IMR-90 (cell line): ENCODE results near the gene CCDC92. TPM values are rescaled to one million over a fixed set of nuclear protein-coding genes. Genes with fewer than 3 reads are reported as not detected.

Source experiments
- ATAC-seq: fragments of 200-7000 bp; cut with Tn5 transposase; 2 replicates; pipeline ENCODE4 v1.9.1; 2020; ENCODE audit warnings: low read depth, mild to moderate bottlenecking, moderate library complexity
- BruUV-seq: library from RNA; stranded (reverse); fragments of 400-500 nt; replicated peaks from 2 replicates; lab custom pipeline; 2021; lab: Mats Ljungman, UMichigan
- CTCF ChIA-PET: fragments of 300-600 bp; formaldehyde crosslinking; extraction: SDS; loops from one replicate; lab custom pipeline; 2021; ENCODE audit warnings: antibody characterized with exemption; lab: Yijun Ruan, JAX
- POLR2A ChIA-PET: fragments of 300-600 bp; sonication (Branson Sonifier 250); formaldehyde crosslinking; loops from one replicate; lab custom pipeline; 2022; ENCODE audit warnings: antibody characterized with exemption; ENCODE audit not compliant: unreplicated experiment; lab: Charles Lee
- DNase-seq: peaks from one replicate; pipeline ENCODE4 v3.0.0; 2013
- H2AFZ ChIP-seq: replicated peaks from 2 replicates; pipeline ENCODE3; 2013; ENCODE audit warnings: low read length, mild to moderate bottlenecking; ENCODE audit not compliant: poor library complexity
- H2AK5ac ChIP-seq: 2 replicates; pipeline ENCODE4 v1.6.1; 2013; ENCODE audit warnings: low read depth, low read length, inconsistent platforms
- H2AK9ac ChIP-seq: replicated peaks from 2 replicates; pipeline ENCODE3; 2013; ENCODE audit warnings: mild to moderate bottlenecking, low read depth, low read length, moderate library complexity; ENCODE audit not compliant: poor library complexity
- H2BK120ac ChIP-seq: 2 replicates; pipeline ENCODE4 v1.6.1; 2013; ENCODE audit warnings: low read depth, low read length, inconsistent platforms
- H2BK15ac ChIP-seq: 3 replicates; pipeline ENCODE4 v1.6.1; 2013; ENCODE audit warnings: low read depth, low read length, inconsistent platforms
- H2BK20ac ChIP-seq: 2 replicates; pipeline ENCODE4 v1.6.1; 2013; ENCODE audit warnings: low read depth, mild to moderate bottlenecking, inconsistent platforms, low read length, moderate library complexity
- H2BK5ac ChIP-seq: 2 replicates; pipeline ENCODE4 v1.6.1; 2013; ENCODE audit warnings: mild to moderate bottlenecking, low read depth, low read length, inconsistent platforms; ENCODE audit not compliant: poor library complexity, severe bottlenecking
- H3K14ac ChIP-seq: replicated peaks from 2 replicates; pipeline ENCODE4 v1.6.1; 2013; ENCODE audit warnings: low read depth, low read length, inconsistent platforms
- H3K18ac ChIP-seq: 2 replicates; pipeline ENCODE4 v1.6.1; 2013; ENCODE audit warnings: low read depth, low read length, control low read depth
- H3K23ac ChIP-seq: 2 replicates; pipeline ENCODE4 v1.6.1; 2013; ENCODE audit warnings: low read depth, low read length, inconsistent platforms
- H3K27ac ChIP-seq: 2 replicates; pipeline ENCODE4 v1.5.1; 2013; ENCODE audit warnings: mild to moderate bottlenecking, control low read depth, low read length; ENCODE audit not compliant: insufficient read depth
- H3K27me3 ChIP-seq: 2 replicates; pipeline ENCODE4 v1.6.1; 2013; ENCODE audit warnings: low read length; ENCODE audit not compliant: control insufficient read depth, insufficient read depth
- H3K36me3 ChIP-seq: 2 replicates; pipeline ENCODE4 v1.6.1; 2013; ENCODE audit warnings: low read length, mixed read lengths; ENCODE audit not compliant: control insufficient read depth, insufficient read depth
- H3K4ac ChIP-seq: 2 replicates; pipeline ENCODE4 v1.6.1; 2013; ENCODE audit warnings: low read depth, low read length, inconsistent platforms
- H3K4me1 ChIP-seq: 2 replicates; pipeline ENCODE4 v1.6.1; 2013; ENCODE audit warnings: low read length, mixed read lengths; ENCODE audit not compliant: control insufficient read depth, insufficient read depth
- H3K4me2 ChIP-seq: 2 replicates; pipeline ENCODE4 v1.6.1; 2013; ENCODE audit warnings: low read depth, mild to moderate bottlenecking, control low read depth, low read length, moderate library complexity
- H3K4me3 ChIP-seq: 2 replicates; pipeline ENCODE4 v1.5.1; 2013; ENCODE audit warnings: low read depth, mild to moderate bottlenecking, control low read depth, low read length, moderate library complexity; ENCODE audit not compliant: insufficient read depth
- H3K56ac ChIP-seq: 2 replicates; pipeline ENCODE4 v1.6.1; 2013; ENCODE audit warnings: low read length, inconsistent platforms; ENCODE audit not compliant: insufficient read depth; ENCODE audit errors: extremely low read depth
- H3K79me1 ChIP-seq, 2 experiments: 2 replicates each; pipeline ENCODE4 v1.6.1; 2013; ENCODE audit warnings: low read length in 2 of 2, inconsistent platforms in 1 of 2, low read depth in 1 of 2
- H3K9ac ChIP-seq: 2 replicates; pipeline ENCODE4 v1.6.1; 2013; ENCODE audit warnings: low read depth, low read length, control low read depth
- H3K9me1 ChIP-seq: 2 replicates; pipeline ENCODE4 v1.6.1; 2013; ENCODE audit warnings: low read length, inconsistent platforms; ENCODE audit not compliant: insufficient read depth
- H3K9me3 ChIP-seq: 2 replicates; pipeline ENCODE4 v1.6.1; 2013; ENCODE audit warnings: low read length; ENCODE audit not compliant: control insufficient read depth, insufficient read depth
- H4K20me1 ChIP-seq: 2 replicates; pipeline ENCODE4 v1.6.1; 2013; ENCODE audit warnings: low read length, inconsistent platforms; ENCODE audit not compliant: insufficient read depth
- H4K5ac ChIP-seq: 2 replicates; pipeline ENCODE4 v1.6.1; 2013; ENCODE audit warnings: mild to moderate bottlenecking, low read depth, low read length, control low read depth
- H4K8ac ChIP-seq, 2 experiments: 2 replicates each; pipeline ENCODE4 v1.6.1; 2013; ENCODE audit warnings: low read depth in 2 of 2, low read length in 2 of 2, control low read depth in 1 of 2, inconsistent platforms in 1 of 2
- H4K91ac ChIP-seq: 2 replicates; pipeline ENCODE4 v1.6.1; 2013; ENCODE audit warnings: low read depth, low read length, inconsistent platforms; ENCODE audit not compliant: insufficient read depth
- BHLHE40 ChIP-seq: fragments of 150-350 bp; IDR thresholded peaks from 2 replicates; pipeline ENCODE4 v1.6.1; 2016; ENCODE audit warnings: mild to moderate bottlenecking, low read depth, low read length
- CEBPB ChIP-seq: IDR thresholded peaks from 2 replicates; pipeline ENCODE4 v1.6.1; 2012; ENCODE audit warnings: low read depth, low read length, improper control_type of control experiment
- MAZ ChIP-seq: IDR thresholded peaks from 2 replicates; pipeline ENCODE4 v1.6.1; 2012; ENCODE audit warnings: low read depth, mild to moderate bottlenecking, low read length, improper control_type of control experiment, moderate library complexity, borderline replicate concordance
- USF2 ChIP-seq: fragments of 150-350 bp; IDR thresholded peaks from 2 replicates; pipeline ENCODE4 v1.6.1; 2017; ENCODE audit warnings: mild to moderate bottlenecking, antibody characterized with exemption, low read length, low read depth
- WGBS, 2 experiments: methylation state at CpG; one replicate each; pipeline versions ENCODE4 v1.1.5 to v1.1.7; 2013; ENCODE audit warnings: missing lambda C conversion rate in 2 of 2; ENCODE audit not compliant: insufficient read length in 1 of 2; ENCODE audit errors: extremely low coverage in 2 of 2; 5-methylcytosine and 5-hydroxymethylcytosine counted together
- dilution Hi-C: fragments of 300-500 bp; cut with HindIII; formaldehyde crosslinking; loops from one replicate; pipeline ENCODE4 v1.14.3; 2018; ENCODE audit warnings: low sequenced_read_pairs; ENCODE audit not compliant: unreplicated experiment
- in situ Hi-C: fragments of 300-500 bp; cut with MboI; formaldehyde crosslinking; loops from 3 replicates; pipeline ENCODE4 v1.14.3; 2019; ENCODE audit warnings: low sequenced_read_pairs, inconsistent platforms, mixed read lengths
- intact Hi-C: fragments of 100-400 bp; cut with micrococcal nuclease; formaldehyde crosslinking; loops from 2 replicates; pipeline ENCODE4 v1.10.0; 2022
- polyA plus RNA-seq, 3 experiments: library from polyadenylated mRNA; depleted of rRNA; stranded (reverse); fragments of >200 nt; gene quantifications; 2 replicates each; pipeline ENCODE4 v1.2.3, GENCODE V29; 2012; ENCODE audit warnings: low replicate concordance in 1 of 3
- total RNA-seq: library from RNA; depleted of rRNA; stranded (reverse); fragments of >200 nt; gene quantifications from 2 replicates; pipeline ENCODE4 v1.2.3, GENCODE V29; 2012

The CCDC92 gene
- total and polyA plus RNA-seq, 2 of the 4 experiments (the other 2 are of a cell fraction): 5.7 to 55.5 TPM

GRCh38 chr12:123902821-123903220, 69.8 kb downstream of the CCDC92 start (continued):
- TF ChIP-seq MAZ (no peak), CEBPB (no peak), BHLHE40 (no peak)

- Histone ChIP-seq H3K4me2 (no peak overlapping the region), H3K79me1 (no peaks in the 10 kb centered on the region), H2BK5ac (no peak overlapping the region), H3K4ac (no peak overlapping the region), H4K8ac (no peak overlapping the region), H2AK5ac (no peak overlapping the region), H2BK120ac (no peak overlapping the region), H4K91ac (no peak overlapping the region), H3K9ac (no peak overlapping the region), H3K4me1 (peaks cover 5% of the 10 kb centered on the region), H3K23ac (no peak overlapping the region), H2BK20ac (no peak overlapping the region), H2AFZ (peak overlapping the region; percentile 85), H3K4me3 (no peak overlapping the region), H3K27me3 (no peaks in the 10 kb centered on the region; the same call in 1 of the 2 replicates), H3K27ac (no peak overlapping the region), H3K14ac (no peak overlapping the region), H2AK9ac (peak overlapping the region; percentile 38), H4K5ac (no peak overlapping the region), H2BK15ac (no peak overlapping the region), H3K36me3 (no peaks in the 10 kb centered on the region), H4K20me1 (no peaks in the 10 kb centered on the region), H3K9me3 (no peaks in the 10 kb centered on the region), H3K18ac (no peak overlapping the region), H3K9me1 (no peaks in the 10 kb centered on the region; the same call in 1 of the 2 replicates), H3K56ac (no peak overlapping the region)
- in situ Hi-C loops: loop anchor here (5.0 kb wide), 1 partner anchor 76 kb away; no protein-coding TSS in a partner anchor
- ChIA-PET POLR2A (no interaction called here), CTCF (no interaction called here)
- dilution Hi-C loops: no loop called here
- ATAC-seq (peak; percentile 78), DNase-seq (peak; percentile 44)
- intact Hi-C loops: no loop called here
- BruUV-seq: no TSS peak
- WGBS, 2 experiments: 28% methylated on average over 5 of the region's 9 CpGs; no CpG with 5 or more reads in 1 of the 2 experiments
- TF ChIP-seq USF2: peak; percentile 75
- no peak for TF ChIP-seq CEBPB
Measured at GRCh38 chr12:123900871-123901376, 71.7 kb downstream of the CCDC92 start.
